Activated T-cell treated with anti-CD3 and anti-CD28 coated beads, Interleukin-2, amount 50 U/mL, for 1 hour (primary cell): ENCODE results near the gene COPA.
"Not testable (repeated sequence)": the region's sequence is repeated elsewhere in the genome, so short reads cannot be mapped to it uniquely, and the experiment has no call there.

Source experiments
- DNase-seq: peaks from one replicate; pipeline ENCODE4 v3.0.0-alpha.2; 2020

The COPA gene

DNA sequence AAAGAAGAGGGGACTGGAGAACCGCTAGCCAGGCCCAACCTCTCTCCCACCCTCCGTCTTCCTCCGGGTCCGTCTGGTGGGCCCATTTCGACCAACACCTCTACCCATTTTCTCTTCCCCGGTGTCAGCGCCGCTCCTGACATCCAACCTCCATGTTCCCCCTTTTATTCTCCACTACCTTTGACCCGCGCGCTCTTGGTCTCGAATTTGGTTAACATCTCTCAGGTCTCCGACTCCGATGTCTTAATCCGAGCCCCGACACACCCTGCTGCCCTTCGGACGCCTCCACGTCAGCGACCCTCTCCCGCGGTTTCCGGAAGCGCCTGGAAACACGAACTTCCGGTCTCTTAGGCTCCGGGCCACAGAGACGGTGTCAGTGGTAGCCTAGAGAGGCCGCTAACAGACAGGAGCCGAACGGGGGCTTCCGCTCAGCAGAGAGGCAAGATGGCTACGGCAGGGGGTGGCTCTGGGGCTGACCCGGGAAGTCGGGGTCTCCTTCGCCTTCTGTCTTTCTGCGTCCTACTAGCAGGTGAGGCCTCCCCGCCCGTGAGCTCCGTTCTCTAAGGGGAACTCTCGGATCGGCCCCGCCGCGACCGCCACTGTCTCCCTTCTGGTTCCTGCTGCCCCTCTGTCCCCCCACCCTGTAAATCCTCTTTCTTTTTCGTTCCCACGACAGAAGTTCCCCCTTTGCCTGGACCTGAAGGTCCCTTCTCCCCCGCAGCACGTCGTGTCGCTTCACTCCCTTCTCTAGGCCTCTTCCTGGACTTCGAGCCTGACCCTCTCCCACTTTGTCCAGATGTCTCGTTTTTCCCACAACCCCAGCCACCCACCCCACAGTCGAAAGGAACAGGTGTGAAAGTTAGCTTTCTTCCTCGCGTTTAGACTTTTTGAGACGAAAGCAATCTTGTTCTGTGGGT is at the start of gene COPA, which contains the start of gene NCSTN:
TSS of gene COPA (minus strand) at position 298 of the 917 bp plus-strand sequence. CDS start at position 218, 80 bp downstream.
TSS of gene NCSTN (plus strand) at position 431 of the 917 bp plus-strand sequence. CDS start at position 445, 14 bp downstream.
- peak; percentile 84 for DNase-seq

DNA sequence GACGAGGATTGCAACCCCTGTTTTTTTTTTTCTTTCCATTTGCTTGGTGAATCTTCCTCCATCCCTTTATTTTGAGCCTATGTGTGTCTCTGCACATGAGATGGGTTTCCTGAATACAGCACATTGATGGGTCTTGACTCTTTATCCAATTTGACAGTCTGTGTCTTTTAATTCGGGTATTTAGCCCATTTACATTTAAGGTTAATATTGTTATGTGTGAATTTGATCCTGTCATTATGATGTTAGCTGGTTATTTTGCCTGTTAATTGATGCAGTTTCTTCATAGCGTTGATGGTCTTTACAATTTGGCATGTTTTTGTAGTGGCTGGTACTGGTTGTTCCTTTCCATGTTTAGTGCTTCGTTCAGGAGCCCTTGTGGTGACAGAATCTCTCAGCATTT is 45.4 kb upstream of the COPA start:
- DNase-seq: not testable (repeated sequence)

DNA sequence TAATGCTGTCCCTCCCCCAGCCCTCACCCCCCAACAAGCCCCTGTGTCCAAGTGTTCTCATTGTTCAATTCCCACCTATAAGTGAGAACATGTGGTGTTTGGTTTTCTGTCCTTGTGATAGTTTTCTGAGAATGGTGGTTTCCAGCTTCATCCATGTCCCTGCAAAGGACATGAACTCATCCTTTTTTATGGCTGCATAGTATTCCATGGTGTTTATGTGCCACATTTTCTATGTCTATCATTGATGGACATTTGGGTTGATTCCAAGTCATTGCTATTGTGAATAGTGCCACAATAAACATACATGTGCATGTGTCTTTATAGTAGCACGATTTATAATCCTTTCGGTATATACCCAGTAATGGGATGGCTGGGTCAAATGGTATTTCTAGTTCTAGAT is 41.8 kb upstream of the COPA start:
- not testable (repeated sequence) for DNase-seq

DNA sequence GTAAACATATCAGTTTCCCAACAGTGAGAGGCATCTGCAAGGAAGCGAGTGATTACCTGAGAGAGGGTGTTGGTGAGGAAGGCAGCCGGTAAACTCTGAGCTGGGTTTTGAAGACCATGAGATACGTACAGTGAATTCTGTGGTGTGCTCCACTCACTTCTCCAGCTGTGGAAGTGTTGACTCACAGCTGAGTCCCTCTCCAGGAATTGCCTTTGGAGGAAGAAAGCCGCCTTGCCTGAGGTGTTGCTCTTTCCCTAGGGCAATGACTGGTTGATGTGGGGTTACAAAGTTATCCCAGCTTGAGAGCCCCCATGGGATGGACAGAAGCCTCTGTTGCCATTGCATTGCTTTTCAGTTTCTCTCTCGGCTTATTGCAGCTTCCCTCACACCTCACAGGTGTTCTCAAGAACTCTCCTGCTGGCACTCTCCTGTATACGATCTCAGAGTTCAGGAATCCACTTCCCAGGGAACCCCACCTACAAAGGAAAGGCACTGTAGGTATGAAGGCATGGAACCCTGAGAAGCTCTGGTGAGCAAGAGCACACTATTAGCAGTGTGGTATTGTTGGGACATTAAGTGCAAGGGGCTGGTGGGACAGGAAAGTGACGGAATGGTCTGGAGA is 34.6 kb upstream of the COPA start:
- no peak for DNase-seq

DNA sequence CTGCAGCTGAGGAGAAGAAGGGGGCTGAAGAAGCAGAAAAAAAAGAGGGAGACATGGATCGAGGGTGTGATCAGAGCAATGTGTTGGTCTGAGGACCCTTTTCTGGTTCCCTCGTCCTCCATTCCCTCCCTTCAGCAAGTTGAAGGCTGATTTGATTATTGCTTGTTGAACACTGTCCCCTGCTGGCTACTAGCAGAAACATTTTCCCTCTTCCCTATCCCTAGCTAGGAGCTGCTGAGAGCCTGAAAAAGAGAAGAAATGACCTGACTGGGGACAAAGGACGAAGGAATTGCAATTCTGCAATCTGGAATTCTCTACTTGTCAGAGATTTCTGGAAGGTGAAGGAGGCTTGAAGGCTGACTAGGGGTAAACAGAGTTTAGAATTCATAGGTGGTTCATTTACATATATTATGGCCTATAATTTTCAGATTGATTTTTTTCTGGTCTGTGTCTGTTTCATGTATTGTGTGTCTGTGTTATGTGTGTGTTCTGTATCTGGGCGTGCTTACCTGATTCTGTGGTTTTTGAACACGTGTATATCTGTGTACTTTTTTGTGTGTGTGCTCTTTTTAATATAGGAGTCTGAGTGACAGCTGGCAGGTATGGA is 33.6 kb upstream of the COPA start:
- DNase-seq: no peak

DNA sequence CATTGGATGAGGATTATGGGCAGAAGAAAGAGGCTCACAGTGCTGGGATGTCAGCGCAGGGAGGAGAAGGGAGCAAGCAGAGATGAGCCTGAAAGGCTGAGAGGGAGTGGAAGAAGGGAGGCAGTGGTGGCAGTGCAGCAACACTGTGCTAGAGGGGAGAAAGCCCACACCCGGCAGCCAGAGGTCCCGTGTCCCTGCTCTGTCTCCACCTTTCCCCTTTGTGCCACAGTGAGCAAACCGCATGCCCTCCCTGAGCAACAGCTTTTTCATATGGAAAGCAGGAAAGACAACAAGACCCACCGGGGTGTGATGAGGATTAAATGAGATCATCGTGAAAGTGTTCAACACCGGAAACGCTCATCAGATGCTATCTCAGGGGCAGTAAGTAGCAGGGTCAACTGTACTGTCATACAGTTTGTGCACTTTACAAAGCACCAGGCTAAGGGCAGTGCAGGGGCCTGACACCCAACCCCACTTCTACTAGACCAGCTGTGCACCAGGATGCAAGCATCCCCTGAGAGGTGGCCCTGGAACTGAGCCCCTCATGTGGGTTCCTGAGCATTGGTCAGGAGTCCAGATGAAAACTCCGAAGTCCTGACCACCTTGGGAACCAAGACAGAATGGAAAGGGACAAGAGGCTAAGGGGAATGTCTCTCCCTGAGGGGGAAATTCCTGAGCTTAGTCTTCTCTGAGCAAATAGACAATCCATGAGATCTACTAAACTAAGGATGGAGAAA is 32.9 kb upstream of the COPA start:
- DNase-seq: no peak

DNA sequence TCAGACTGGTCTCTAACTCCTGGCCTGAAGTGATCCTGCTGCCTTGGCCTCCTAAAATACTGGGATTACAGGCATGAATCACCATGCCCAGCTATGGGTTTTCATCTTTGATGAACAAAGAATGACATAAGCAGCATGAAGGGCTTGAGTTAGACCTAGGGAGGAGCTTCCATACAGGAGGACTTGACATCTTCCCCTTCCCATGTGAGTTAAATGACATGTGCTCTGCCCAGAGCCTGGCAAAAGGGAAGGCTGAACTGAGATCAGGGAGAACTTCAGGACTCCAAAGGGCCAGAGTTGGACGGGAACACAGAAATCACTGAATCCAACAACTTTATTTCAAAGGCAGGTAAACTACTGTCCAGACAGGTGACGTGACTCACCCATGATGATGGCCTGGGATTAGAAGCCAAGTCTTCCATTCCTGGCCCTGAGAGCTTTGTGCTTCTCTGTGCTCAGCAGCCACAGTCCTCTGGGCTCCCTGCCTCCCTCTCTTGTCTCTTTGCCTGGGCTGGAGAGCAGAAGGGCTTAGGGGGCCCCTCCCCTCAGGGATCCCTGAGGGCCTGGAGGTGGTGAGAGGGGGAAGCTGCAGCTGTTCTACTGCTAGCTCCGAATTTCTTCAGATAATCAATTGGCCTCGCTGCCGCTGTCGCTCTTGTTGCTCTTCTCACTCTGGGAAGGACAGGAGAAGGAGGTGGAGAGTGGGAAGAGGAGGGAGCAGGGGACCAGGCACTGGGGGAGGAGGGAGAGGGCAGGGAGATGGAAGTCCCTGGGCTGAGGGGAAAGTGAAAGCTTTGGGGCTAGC is 31.5 kb upstream of the COPA start:
- DNase-seq: no peak

DNA sequence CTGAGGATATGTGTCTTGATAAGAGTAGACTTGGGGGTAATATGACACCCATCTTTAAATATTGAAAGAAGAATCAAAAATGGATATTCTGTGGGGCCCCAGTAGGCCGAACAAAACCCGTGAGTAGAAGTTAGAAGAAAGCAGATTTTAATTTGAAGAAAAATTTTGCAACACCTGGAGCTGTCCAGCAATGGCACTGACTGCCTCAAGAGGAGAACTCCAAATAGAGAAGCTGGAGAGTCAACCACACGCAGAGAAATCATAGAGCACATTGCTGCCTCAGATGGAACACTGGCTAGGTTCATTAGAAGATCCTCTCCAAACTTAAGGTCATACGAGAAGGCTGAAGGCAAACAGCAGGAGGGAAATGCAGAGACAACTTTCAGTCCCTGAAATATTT is 30.6 kb upstream of the COPA start:
- no peak for DNase-seq

DNA sequence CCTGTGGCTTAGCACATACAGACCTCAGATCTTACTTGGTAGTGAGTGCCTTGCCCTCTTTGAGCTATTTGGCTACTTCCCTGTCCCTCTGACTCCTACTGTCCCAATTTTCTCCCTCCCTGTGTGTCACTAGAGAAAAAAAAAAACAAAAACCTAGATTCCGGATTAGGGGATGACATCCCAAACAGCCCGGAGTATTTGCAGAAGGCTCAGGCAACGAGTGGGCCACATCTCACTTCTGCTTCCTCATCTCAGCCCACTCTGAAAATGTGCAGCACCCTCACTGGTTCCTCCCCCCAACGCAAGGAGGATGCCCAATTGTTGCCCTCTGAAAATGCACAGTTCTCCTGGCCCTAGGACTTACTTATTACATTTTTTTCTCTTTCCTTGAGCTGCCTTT is 28.7 kb upstream of the COPA start:
- no peak for DNase-seq

DNA sequence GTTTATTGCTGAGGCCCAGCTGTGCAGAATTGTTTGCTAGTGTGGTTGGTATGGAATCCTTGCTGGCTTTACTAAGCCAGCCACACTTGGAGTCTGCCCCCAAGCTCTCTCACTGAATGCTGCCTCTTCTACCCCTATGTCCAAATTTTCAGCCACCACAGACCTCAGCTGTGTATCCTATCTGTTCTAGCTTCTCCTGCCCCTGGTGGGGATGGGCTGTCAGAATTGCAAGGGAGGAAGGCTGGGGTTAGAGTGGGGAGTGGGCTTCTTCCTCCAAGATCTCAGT is 28.2 kb upstream of the COPA start:
- DNase-seq: no peak

DNA sequence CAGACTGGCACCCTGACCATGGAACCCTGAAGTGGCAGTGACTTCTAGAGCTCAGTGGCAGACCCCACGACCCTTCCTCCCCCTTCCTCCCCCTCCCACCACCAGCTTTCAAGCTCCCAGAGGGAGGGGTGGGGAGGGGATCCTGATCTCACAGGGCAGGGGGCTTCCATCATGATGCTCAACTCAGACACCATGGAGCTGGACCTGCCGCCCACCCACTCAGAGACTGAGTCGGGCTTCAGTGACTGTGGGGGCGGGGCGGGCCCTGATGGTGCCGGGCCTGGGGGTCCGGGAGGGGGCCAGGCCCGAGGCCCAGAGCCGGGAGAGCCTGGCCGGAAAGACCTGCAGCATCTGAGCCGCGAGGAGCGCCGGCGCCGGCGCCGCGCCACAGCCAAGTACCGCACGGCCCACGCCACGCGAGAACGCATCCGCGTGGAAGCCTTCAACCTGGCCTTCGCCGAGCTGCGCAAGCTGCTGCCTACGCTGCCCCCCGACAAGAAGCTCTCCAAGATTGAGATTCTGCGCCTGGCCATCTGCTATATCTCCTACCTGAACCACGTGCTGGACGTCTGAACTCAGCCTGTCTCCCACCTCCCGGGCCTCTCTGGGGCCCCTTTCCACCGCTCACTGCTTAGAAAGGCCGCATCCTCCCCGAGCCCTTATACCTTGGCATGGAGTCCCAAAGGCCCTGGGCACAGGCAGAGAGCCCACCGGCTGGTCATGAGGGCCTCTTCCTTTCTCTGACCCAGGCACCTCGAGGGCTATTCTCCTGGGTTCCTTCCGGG is 27.7 kb upstream of the COPA start:
- no peak for DNase-seq

DNA sequence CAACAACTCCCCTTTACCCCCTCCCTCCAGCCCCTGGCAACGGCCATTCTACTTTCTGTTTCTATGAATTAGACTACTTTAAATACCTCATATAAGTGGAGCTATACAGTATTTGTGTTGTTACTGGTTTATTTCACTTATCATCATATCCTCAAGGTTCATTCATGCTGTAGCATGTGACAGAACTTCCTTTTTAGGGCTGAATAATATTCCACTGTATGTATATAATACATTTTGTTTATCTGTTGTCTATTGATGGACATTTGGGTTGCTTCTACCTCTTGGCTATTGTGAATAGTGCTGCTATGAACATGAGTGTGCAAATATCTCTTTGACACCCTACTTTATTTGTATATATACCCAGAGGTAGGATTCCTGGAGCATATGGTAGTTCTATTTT is 26.0 kb upstream of the COPA start:
- DNase-seq: no peak

DNA sequence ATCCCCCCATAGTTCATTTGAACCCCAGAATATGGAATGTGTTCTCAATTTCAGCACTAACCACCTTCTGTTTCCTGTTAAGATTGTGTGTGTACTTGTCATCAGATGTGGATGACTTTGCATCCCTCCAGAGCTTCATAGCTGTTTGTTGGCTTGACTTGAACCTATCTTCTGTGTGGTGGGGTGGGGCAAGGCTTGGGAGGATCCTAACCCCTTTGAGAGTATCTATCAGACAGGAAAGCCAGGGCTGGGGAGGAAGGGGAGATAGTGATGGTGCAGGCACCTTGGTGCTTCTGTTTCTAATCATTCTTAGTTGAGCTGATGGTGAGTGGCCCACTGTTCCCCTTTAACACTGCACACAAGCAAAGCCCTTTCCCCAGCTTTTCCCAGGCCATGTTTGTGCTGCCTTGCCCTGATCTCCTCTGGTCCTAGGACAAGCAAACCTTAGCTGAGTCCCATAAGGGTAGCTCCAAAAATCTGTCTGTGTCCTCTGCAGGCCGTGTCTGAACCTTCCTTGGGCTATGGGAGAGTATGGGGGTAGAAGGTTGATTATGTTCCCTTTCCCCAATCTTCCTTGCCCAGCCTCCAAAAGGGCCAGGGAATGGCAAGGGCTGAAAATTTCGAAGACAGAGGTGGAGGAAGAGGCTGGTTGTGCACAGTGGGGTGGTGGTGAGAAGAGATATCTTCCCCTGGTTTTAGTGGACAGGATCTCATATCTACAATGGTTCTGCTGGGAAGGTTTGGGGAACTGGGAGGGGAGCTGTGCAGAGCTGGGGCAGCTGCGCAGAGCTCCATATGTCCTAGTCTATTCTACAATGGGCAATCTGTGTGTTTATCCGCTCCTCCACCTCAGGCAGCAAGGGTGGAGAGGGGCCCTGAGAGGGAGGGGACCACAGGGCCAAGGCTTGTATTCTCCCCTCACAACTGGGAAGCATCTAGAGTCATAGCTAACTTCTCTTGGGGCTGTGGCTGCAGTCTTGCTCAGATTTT is 25.2 kb upstream of the COPA start:
- no peak for DNase-seq

DNA sequence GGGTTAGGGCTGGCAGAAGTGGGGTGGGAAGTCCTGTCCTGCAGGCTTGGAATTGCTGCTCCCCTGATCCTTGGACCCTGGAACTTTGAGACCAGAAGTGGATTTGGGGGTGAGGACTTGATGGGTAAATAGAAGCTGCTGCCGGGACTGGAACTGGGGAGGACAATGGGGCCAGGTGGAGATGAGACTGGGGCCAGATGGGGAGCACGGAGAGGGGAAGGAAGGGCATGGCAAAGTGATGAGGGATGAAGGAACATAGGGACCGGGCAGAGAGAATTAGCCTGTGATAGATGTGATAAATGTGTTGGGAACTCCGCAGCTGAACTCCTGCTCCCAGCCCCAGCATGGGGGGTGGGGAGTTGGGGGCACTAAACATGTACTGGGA is 24.5 kb upstream of the COPA start:
- no peak for DNase-seq

DNA sequence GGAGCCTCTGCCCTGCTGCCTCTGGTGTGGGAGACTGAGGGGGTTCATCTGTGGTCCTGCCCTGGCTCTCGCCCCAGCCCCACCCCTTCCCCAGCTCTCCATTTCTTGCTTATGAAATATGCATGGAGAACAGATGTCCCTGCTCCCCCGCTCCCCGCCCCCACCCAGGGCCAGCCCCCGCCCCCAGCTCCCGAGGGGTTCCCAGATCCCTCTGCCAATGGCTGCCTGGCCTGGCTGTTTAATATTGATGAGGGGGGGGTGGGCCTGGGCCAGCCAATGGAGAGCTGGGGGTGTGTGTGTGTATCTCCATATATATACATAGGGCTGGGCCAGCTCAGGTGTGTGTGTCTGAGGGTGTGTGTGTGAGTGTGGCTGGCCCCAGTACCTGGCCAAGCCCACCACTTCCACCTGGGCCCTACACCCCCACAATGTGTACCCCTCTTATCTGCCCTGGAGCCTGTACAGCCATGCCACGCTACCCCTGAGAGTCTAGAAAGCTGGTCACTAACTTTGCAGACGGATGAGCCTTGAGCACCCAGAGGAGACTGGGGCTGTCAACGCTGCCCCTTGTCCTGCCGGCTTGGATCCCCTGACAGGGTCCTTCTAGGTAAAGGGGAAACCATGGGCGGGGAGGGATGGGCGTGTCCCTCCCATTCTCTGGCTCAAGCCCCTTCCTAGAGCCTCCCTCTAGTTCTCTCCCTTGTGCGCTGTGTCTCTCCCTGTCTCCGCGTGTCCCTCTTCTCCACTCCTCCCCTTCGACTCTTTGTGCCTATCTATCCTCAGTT is 23.9 kb upstream of the COPA start, which contains the start of gene NHLH1:
TSS of gene NHLH1 (plus strand) at position 341 of the 785 bp plus-strand sequence. CDS start 3,661 bp downstream, outside the sequence.
- no peak for DNase-seq

DNA sequence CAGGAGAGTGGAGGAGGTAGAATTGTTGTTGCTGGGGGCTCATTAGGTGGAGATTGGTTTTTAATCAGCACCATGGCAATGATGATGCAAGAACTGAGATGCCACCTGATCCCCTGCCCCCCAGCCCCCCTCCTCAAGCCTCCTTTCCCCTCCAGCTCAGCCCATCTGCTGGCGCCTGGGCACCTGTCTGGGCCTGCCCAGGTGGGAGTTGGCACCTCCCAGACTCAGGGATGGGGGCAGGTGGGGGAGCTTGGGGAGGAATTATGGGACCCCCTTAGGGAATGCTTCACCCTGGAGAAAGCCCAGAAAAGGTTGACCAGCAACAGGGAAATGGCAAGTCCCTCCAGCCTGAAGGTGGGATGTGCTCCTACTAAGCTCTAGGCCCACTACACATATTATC is 22.3 kb upstream of the COPA start:
- no peak for DNase-seq

DNA sequence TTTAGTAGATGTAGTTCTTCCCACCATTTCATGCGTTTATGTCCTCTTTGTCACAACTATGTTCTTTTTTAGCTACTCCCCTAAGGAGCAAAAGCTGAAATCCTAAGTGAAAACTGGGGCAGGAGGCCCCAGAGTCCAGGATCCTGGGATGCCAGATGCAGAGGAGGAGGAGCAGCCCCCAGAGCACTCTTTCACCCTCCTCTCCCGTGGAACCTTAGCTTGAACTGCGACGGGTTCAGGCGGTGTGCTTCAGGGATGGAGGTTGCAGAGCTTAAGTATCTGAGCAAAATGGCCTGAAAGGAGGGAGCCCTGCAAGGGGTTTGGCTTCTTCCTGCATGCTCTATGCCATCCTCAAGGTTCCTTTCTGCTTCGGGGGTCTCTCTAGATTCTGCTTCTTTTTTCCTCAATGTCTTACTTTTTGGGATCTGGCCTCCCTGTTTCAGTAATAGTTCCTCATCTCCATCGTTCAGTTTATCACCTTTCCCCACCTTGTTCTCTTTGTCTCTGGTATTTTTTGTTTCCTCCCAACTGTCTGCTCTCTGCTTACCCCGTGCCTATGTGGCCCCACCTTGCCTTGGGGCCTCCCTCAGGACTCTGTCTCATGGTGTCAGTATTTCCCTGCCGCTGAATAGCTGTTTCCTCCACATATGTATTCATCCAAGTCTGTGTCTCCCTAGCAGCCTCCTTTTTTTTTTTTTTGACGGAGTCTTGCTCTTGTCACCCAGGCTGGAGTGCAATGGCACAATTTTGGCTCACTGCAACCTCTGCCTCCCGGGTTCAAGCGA is 21.1 kb upstream of the COPA start:
- DNase-seq: no peak

DNA sequence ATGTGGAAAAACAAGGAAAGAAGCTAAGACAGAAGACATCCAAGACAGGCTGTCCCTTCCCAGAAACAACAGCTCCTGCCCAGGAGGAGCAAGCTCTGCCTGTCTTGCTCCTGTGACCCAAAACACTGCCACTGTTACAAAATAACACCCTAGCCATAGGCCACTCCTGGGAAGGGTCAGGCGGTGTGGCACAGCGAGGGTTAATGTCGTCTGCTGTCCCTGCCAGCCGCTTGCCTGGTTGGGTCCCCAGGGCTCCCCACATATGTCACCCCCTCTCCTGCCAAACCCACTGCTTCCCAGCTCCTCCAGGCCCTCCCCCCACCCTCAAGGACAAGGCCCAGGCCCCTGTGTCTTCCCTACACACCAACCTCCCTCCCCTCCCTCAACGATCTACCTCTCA is 20.0 kb upstream of the COPA start:
- no peak for DNase-seq
